GM21786 (cell line): ENCODE data around the gene PPIA.
"Not testable (repeated sequence)": the region's sequence is repeated elsewhere in the genome, so short reads cannot be mapped to it uniquely, and the experiment has no call there.

Source experiments
- ATAC-seq: cut with Tn5 transposase; IDR thresholded peaks from one replicate; pipeline ENCODE4 v1.9.1; 2021; ENCODE audit not compliant: unreplicated experiment

PPIA gene

DNA sequence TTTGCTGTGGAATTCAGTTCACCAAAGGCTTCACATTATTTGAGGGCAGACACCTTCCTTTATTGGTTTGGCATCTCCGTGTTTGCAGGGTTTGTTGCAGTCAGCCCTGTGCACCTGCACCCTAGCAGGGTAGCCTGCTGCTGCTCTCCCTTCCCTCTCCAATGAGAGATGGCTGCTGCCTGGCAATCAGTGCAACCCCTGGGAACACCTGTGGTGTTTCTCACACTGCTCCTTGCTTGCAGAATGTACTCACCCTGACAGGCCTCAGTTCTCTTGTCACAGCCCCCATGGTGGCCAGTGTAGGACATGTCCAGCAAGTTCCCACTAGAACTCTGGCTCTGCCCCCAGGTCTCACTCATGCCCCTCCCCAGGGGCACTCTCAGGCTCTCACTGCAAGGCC is 12.1 kb upstream of the PPIA start:
- no peak for ATAC-seq

DNA sequence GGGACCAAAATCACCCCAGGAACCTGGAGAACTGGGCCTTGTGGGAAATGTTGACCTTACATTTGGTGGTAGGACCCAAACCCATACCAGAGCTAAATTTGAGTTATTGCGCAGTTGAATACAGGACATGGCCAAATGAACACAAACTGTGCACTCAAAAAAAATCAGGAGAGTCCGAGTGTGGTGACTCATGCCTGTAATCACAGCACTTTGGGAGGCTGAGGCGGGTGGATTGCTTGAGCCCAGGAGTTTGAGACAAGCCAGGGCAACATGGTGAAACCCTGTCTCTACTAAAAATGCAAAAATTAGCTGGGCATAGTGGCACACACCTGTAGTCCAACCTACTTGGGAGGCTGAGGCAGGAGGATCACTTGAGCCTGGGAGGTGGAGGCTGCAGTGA is 11.3 kb upstream of the PPIA start:
- not testable (repeated sequence) for ATAC-seq

DNA sequence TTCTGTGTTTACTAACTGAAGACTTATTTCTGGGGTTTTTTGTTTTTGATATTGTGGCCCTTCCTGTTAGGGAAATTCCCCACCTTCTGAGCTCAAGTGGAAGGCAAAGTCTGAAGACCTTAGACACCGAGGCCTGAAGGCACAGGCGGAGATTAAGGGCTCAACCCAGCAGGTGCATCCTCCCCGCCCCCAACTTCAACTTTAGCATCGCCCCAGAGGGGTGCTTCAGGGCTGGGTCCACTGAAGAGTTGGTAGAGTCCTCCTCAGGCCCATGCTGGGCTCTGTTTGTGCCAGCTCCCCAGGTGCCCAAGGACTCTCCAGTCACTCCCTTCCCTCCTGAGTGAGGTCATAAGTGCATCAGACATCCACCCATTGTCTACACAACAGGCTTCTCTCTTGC is 9.4 kb upstream of the PPIA start:
- no peak for ATAC-seq

- no peak for ATAC-seq
These were observed 8.7 kb upstream of the PPIA start for GRCh38 chr7:44787762-44788161.

DNA sequence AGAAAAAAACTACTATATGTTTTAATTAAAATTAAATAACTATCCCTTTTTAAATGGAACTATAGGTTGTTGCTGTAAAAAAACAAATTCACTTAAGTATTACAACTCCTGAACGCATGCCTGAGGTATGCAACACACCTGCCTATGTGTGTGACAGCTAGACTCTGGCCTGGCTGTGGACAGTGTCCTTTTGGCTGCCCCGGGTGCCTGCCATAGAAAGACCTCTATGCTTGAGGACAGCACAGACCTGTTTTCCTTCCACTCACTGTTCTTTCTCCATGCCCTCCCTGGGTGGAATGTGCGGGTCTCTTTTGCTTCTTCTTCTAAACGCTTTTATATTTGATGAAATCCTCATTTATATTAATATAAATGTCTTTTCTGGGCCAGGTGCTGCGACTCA is 6.5 kb upstream of the PPIA start:
- ATAC-seq = no peak

- no peak for ATAC-seq
These were observed 4.9 kb upstream of the PPIA start for GRCh38 chr7:44791278-44792219.

DNA sequence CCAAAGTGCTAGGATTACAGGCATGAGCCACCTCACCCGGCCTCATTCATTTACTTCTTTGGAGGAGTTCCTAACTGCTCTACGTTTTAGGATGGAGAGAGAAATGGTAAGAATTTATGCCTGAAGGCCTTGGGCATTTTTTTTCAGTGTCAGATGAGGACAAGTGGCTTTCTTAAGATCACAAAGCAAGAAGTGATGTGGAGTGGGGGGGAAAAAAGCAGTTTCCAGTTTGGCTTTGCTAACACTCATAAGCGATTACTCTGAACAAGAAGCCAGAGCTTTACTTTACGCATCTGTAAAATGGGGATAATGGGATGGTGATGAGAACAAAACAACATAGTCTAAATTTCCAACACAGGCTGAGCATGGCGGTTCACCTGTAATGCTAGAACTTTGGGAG is 2.6 kb upstream of the PPIA start:
- no peak for ATAC-seq

GRCh38 chr7:44794331-44794730 is 2.1 kb upstream of the PPIA start:
- ATAC-seq = no peak

- ATAC-seq = peak; percentile 16
These were observed 412 bp upstream of the PPIA start for GRCh38 chr7:44796034-44796503.

DNA sequence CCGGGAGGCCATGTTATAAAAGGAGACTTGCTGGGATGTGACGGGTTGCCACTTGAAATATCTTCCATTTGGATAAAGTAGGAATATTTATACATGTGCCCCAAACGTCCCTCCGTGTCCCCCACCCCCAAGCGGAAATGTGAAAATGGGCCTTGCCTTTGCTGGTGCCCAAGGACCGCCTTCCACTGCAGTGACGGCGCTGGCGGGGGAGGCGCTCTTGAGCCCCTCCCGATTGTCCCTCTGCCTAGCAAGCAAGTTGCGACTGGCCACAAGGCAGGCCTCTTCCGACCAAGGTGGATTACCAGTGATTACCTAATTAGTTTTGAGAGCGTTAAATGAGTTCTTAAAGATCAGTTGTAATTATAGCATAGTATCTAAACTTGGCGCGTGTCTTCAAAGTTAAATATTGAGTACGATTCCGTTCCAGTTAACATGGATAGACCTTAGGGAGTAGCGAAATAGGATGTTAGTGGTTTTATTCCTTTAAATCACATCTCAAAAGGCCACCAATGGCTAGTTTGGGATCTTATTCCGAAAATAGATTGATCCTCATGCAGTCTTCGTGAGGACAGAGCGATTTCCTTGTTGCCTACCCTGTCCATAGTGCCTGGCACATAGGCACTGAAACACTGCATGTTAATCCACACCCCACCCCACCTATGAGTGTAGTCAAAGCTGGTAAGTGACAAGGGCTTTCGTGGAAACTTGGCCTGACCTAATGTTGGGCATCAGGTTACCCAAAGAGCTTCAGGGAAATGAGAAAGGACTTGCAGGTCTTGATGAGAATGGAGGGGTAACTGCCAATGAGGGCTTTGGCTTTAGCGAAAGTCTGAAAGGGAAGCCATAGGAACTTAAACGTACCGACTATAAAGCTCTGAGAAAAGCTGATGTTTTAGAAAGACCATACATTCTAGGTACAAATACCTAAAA is 1.1 kb downstream of the PPIA start:
- peak; percentile 52 for ATAC-seq

DNA sequence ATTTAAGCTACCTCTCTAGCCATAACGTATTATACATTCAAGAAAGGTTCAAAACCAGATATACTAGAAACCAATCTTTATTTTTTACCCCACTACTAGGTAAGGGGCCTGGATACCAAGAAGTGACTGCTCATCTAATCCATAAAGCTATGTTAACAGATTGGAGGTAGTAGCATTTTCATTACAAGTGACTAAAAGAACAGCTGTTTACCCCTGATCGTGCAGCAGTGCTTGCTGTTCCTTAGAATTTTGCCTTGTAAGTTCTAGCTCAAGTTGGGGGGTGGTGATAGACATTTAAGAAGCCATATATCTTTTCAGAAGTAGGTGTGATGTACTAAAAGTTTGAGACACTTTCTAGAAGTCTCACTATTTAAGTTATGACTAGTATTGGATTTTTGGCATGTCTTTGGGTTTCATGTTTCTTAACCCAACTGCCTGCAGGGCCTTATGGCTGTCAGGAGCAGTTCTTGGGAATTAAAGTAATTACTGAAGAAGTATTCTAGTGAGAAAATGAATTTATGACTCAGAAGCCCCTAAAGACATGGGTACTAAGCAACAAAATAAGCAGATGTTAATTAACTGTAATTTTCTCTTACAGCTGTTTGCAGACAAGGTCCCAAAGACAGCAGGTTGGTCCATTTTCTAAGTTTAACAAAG is 2.3 kb downstream of the PPIA start:
- ATAC-seq = no peak

DNA sequence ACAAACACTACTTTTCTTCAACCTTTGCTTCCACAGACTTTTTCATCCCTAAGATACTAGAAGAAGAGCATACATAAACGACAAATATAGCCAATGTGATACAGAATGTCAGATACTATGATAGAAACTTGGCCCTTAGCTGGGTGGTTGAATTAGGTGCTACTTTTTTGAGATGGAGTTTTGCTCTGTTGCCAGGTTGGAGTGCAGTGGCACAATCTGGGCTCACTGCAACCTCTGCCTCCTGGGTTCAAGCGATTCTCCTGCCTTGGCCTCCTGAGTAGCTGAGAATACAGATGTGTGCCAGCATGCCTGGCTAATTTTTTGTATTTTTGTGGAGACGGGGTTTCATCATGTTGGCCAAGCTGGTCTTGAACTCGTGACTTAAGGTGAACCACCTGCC is 3.5 kb downstream of the PPIA start:
- ATAC-seq = no peak

DNA sequence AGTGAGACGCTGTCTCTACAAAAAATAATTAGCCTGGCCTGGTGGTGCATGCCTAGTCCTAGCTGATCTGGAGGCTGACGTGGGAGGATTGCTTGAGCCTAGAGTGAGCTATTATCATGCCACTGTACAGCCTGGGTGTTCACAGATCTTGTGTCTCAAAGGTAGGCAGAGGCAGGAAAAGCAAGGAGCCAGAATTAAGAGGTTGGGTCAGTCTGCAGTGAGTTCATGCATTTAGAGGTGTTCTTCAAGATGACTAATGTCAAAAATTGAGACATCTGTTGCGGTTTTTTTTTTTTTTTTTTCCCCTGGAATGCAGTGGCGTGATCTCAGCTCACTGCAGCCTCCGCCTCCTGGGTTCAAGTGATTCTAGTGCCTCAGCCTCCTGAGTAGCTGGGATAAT is 5.4 kb downstream of the PPIA start:
- ATAC-seq = no peak

- ATAC-seq = no peak
These were observed 6.0 kb downstream of the PPIA start for GRCh38 chr7:44802418-44803025.

DNA sequence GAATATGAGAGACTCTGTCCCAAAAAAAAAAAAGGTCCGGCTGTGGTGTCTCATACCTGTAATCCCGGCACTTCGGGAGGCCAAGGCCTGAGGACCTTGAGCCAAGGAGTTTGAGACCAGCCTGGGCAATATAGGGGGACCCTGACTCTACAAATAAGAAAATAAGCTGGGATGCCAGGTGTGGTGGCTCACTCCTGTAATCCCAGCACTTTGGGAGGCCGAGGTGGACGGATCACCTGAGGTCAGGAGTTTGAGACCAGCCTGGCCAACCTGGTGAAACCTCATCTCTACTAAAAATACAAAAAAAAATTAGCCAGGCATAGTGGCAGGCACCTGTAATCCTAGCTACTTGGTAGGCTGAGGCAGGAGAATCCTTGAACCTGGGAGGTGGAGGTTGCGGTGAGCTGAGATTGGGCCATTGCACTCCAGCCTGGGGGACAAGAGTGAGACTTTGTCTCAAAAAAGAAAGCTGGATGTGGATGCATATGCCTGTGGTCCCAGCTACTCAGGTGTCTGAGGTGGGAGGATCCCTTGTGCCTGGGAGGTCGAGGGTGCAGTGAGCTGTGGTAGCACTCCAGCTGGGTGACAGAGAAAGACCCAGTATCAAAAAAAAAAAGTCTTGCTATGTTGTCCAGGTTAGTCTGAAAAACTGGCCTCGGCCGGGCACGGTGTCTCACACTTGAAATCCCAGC is 7.5 kb downstream of the PPIA start:
- ATAC-seq = not testable (repeated sequence)

DNA sequence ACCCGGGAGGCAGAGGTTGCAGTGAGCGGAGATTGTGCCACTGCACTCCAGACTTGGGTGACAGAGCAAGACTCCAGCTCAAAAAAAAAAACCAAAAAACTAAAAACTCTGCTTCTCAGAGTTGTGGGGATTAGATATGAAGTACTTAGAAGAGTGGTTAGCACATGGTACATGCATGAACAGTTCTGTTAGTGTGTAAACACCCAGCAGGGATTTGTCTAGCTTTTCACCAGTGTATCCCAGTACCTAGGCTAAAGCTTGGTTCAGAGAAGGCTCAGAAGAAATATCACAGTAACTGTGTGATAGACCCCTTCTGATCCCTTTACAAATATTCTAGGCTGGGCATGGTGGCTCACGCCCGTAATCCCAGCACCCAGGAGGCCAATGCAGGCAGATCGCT is 9.5 kb downstream of the PPIA start:
- no peak for ATAC-seq

GRCh38 chr7:44808914-44809393 is 12.5 kb downstream of the PPIA start:
- ATAC-seq = no peak

GRCh38 chr7:44811093-44811492 is 14.6 kb downstream of the PPIA start:
- no peak for ATAC-seq

GRCh38 chr7:44811571-44811970 is 15.1 kb downstream of the PPIA start:
- ATAC-seq = no peak

GRCh38 chr7:44814919-44815318 is 18.4 kb downstream of the PPIA start:
- ATAC-seq = no peak
